Lung (tissue), 12 donors: Measurements from ENCODE around the gene PDE6A. TPM values are rescaled to one million over a fixed set of nuclear protein-coding genes. Genes with fewer than 3 reads are reported as not detected.

ENCODE experiments used
- ATAC-seq: fragments of 200-7000 bp; cut with Tn5 transposase; one replicate; pipeline ENCODE4 v1.9.1; 2020; ENCODE audit warnings: moderate number of reproducible peaks; ENCODE audit not compliant: insufficient read depth, low FRiP score
- DNase-seq, 3 donors: peaks; one replicate each; pipeline ENCODE4 v3.0.0-alpha.2; 2013 to 2017
- H3K27ac ChIP-seq, 2 donors: one replicate each; pipeline ENCODE4 v1.5.1; 2013; ENCODE audit warnings: mild to moderate bottlenecking in 2 of 2, moderate library complexity in 2 of 2, control low read depth in 1 of 2, inconsistent platforms in 1 of 2, low read depth in 1 of 2, low read length in 1 of 2
- H3K27me3 ChIP-seq, 3 donors: one replicate each; pipeline ENCODE4 v1.5.1; 2013; ENCODE audit warnings: low read length in 2 of 3; ENCODE audit not compliant: control insufficient read depth in 3 of 3, insufficient read depth in 3 of 3
- H3K36me3 ChIP-seq, 4 donors: one replicate each; pipeline ENCODE4 v1.5.1; 2013; ENCODE audit warnings: low read length in 4 of 4, mild to moderate bottlenecking in 1 of 4, moderate library complexity in 1 of 4; ENCODE audit not compliant: control insufficient read depth in 4 of 4, insufficient read depth in 4 of 4
- H3K4me1 ChIP-seq, 5 donors: one replicate each; pipeline ENCODE4 v1.5.1; 2013; ENCODE audit warnings: low read length in 5 of 5, mild to moderate bottlenecking in 2 of 5, moderate library complexity in 1 of 5; ENCODE audit not compliant: control insufficient read depth in 5 of 5, insufficient read depth in 5 of 5
- H3K4me3 ChIP-seq: one replicate; pipeline ENCODE4 v1.5.1; 2013; ENCODE audit warnings: mild to moderate bottlenecking, control low read depth, moderate library complexity
- H3K9ac ChIP-seq, 2 donors: one replicate each; pipeline ENCODE4 v1.5.1; 2013; ENCODE audit warnings: low read length in 2 of 2, control low read depth in 1 of 2; ENCODE audit not compliant: insufficient read depth in 1 of 2
- H3K9me3 ChIP-seq, 4 donors: one replicate each; pipeline ENCODE4 v1.5.1; 2013; ENCODE audit warnings: low read length in 3 of 4, mild to moderate bottlenecking in 1 of 4, moderate library complexity in 1 of 4; ENCODE audit not compliant: control insufficient read depth in 4 of 4, insufficient read depth in 3 of 4
- CTCF ChIP-seq: IDR thresholded peaks from 2 replicates; pipeline ENCODE4 v1.5.1; 2012; ENCODE audit warnings: mild to moderate bottlenecking; ENCODE audit errors: control extremely low read depth, extremely low read depth
- WGBS, 2 donors: extraction: QIAGEN DNeasy Blood & Tissue Kit; methylation state at CpG; one replicate each; pipeline ENCODE4 v1.1.7; 2013; 5-methylcytosine and 5-hydroxymethylcytosine counted together
- polyA plus RNA-seq, 2 donors: library from polyadenylated mRNA; stranded (reverse); fragments of 200-250 nt; gene quantifications; one replicate each; pipeline ENCODE4 v1.2.1, GENCODE V29; 2013
- total RNA-seq, 2 donors: library from RNA; depleted of rRNA in 1 of 2; stranded (reverse); fragments of >200 nt in 1 of 2; gene quantifications; one replicate each; pipeline ENCODE4 v1.2.1, GENCODE V29; 2014 to 2021
- donor health status: control.
- donor health status: control.
- donor health status: Bipolar disorder and iron deficiency.
- donor health status: healthy.
- donor health status: DM: yes; HTN: yes; CAD: no.

Gene PDE6A
- total and polyA plus RNA-seq, 4 donors, result 0.03 to 0.06 (median 0.06) TPM; not detected in 1

GRCh38 chr5:149902177-149902576 is 42.4 kb downstream of the PDE6A start:
- DNase-seq (no peak), ATAC-seq (no peak)
- no peak overlapping the region for H3K9ac ChIP-seq
- no peak overlapping the region for H3K27ac ChIP-seq
- no peaks in the 10 kb centered on the region for H3K27me3 ChIP-seq
- H3K4me3 ChIP-seq, result no peak overlapping the region
- H3K36me3 ChIP-seq, result no peaks in the 10 kb centered on the region
- H3K4me1 ChIP-seq, result no peaks in the 10 kb centered on the region
- no peaks in the 10 kb centered on the region for H3K9me3 ChIP-seq
- 77 to 84% methylated on average over 4 of the region's 4 CpGs for WGBS, 2 donors
- no peak for TF ChIP-seq CTCF

GRCh38 chr5:149901511-149901910 is 43.1 kb downstream of the PDE6A start:
- Histone ChIP-seq H3K27me3 (no peaks in the 10 kb centered on the region), H3K36me3 (no peaks in the 10 kb centered on the region), H3K4me3 (no peak overlapping the region), H3K9ac (no peak overlapping the region), H3K4me1 (no peaks in the 10 kb centered on the region), H3K9me3 (no peaks in the 10 kb centered on the region), H3K27ac (no peak overlapping the region)
- ATAC-seq (no peak), DNase-seq (no peak)
- 65 to 71% methylated on average over 2 of the region's 2 CpGs for WGBS, 2 donors
- TF ChIP-seq CTCF, result no peak

- H3K27ac ChIP-seq, result no peak overlapping the region
- H3K27me3 ChIP-seq, result no peaks in the 10 kb centered on the region
- H3K4me3 ChIP-seq, result no peak overlapping the region
- 50 to 65% methylated on average over 2 of the region's 2 CpGs for WGBS, 2 donors
- no peaks in the 10 kb centered on the region for H3K9me3 ChIP-seq
- DNase-seq (no peak), ATAC-seq (no peak)
- no peaks in the 10 kb centered on the region for H3K36me3 ChIP-seq
- no peak overlapping the region for H3K9ac ChIP-seq
- TF ChIP-seq CTCF, result no peak
- H3K4me1 ChIP-seq, result no peaks in the 10 kb centered on the region
These were observed 44.2 kb downstream of the PDE6A start for GRCh38 chr5:149900390-149900789.

- Histone ChIP-seq H3K9me3 (no peaks in the 10 kb centered on the region), H3K27ac (no peak overlapping the region), H3K27me3 (no peaks in the 10 kb centered on the region), H3K4me3 (no peak overlapping the region), H3K36me3 (no peaks in the 10 kb centered on the region), H3K9ac (no peak overlapping the region), H3K4me1 (no peaks in the 10 kb centered on the region)
- ATAC-seq, result no peak
- 97% methylated on average over 1 of the region's 1 CpG for WGBS, 2 donors
- TF ChIP-seq CTCF, result no peak
- DNase-seq, result no peak
These were observed 45.8 kb downstream of the PDE6A start for GRCh38 chr5:149898811-149899210.
